Measurements from ENCODE around the gene SLC13A5. TPM values are rescaled to one million over a fixed set of nuclear protein-coding genes. Genes with fewer than 3 reads are reported as not detected.
"Not testable (repeated sequence)": the region's sequence is repeated elsewhere in the genome, so short reads cannot be mapped to it uniquely, and the experiment has no call there.

SLC13A5 gene
- polyA plus RNA-seq, 3 donors, result not detected

DNA sequence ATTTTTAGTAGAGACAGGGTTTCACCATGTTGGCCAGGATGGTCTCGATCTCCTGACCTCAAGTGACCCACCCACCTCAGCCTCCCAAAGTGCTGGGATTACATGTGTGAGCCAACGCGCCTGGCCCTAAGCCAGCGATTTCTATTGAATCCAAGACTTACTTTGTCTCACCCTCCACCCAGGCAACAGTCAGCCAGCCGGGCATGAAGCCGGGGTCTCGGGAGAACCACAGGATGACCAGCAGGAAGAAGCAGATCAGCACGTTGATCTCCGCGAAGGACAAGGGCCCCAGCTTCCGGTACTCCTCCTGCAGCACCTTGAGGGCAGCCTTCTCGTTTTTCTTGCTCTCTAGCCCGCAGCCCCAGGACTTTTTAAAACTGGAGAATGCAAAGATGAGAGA is 17.6 kb downstream of the SLC13A5 start:
- Histone ChIP-seq H3K4me1 (ENCODE audit: control insufficient read depth in 1 of 2, insufficient read depth in 2 of 2, low read length in 2 of 2) (no peaks in the 10 kb centered on the region), H3K4me3 (replicated peaks in 1 of 3; ENCODE audit: low read depth in 2 of 3, low read length in 3 of 3) (no peak overlapping the region), H3K9me3 (replicated peaks in 1 of 2; ENCODE audit: control insufficient read depth in 1 of 2, insufficient read depth in 1 of 2, low read length in 2 of 2) (no peaks in the 10 kb centered on the region), H3K79me2 (ENCODE audit: insufficient read depth, low read length) (no peaks in the 10 kb centered on the region), H4K20me1 (ENCODE audit: insufficient read depth, low read length) (no peaks in the 10 kb centered on the region), H3K27ac (ENCODE audit: low read depth in 1 of 2, low read length in 2 of 2) (no peak overlapping the region), H3K9ac (ENCODE audit: insufficient read depth, low read length, poor library complexity, severe bottlenecking) (no peak overlapping the region), H2AFZ (ENCODE audit: insufficient read depth, low read depth, low read length, poor library complexity, severe bottlenecking) (no peak overlapping the region), H3K27me3 (ENCODE audit: control insufficient read depth in 2 of 2, insufficient read depth in 2 of 2, low read length in 2 of 2) (peaks cover 0 to 7% of the 10 kb centered on the region in 2 donors), H3K36me3 (replicated peaks in 1 of 2; ENCODE audit: control insufficient read depth in 1 of 2, insufficient read depth in 2 of 2, low read length in 2 of 2) (no peaks in the 10 kb centered on the region), H3K4me2 (replicated peaks; ENCODE audit: extremely low read depth, low read length, poor library complexity, severe bottlenecking) (no peak overlapping the region)
- no peak for DNase-seq
- WGBS (ENCODE audit: insufficient coverage), result 91% methylated on average over 12 of the region's 13 CpGs
- Mint-ChIP-seq H3K4me3 (no peak overlapping the region), H3K27ac (no peak overlapping the region), H3K36me3 (no peaks in the 10 kb centered on the region), H3K4me1 (no peaks in the 10 kb centered on the region), H3K9me3 (no peaks in the 10 kb centered on the region), H3K27me3 (ENCODE audit: low read depth in 3 of 3) (peaks cover 20 to 28% (median 25%) of the 10 kb centered on the region in 3 donors)
- intact Hi-C loops (cut with micrococcal nuclease), result no loop called here
- no peak for TF ChIP-seq CTCF (IDR thresholded peaks at IDR 0.05)

GRCh38 chr17:6695051-6695450 is 18.1 kb downstream of the SLC13A5 start:
- no peaks in the 10 kb centered on the region for H3K36me3 Mint-ChIP-seq
- WGBS (ENCODE audit: insufficient coverage), result 96% methylated on average over 2 of the region's 2 CpGs
- H3K9me3 ChIP-seq (replicated peaks in 1 of 2; ENCODE audit: control insufficient read depth in 1 of 2, insufficient read depth in 1 of 2, low read length in 2 of 2), result no peaks in the 10 kb centered on the region
- no peaks in the 10 kb centered on the region for H3K4me1 Mint-ChIP-seq
- no peaks in the 10 kb centered on the region for H3K4me1 ChIP-seq (ENCODE audit: control insufficient read depth in 1 of 2, insufficient read depth in 2 of 2, low read length in 2 of 2)
- H3K27ac ChIP-seq (ENCODE audit: low read depth in 1 of 2, low read length in 2 of 2), result no peak overlapping the region
- H4K20me1 ChIP-seq (ENCODE audit: insufficient read depth, low read length), result no peaks in the 10 kb centered on the region
- no peak overlapping the region for H3K9ac ChIP-seq (ENCODE audit: insufficient read depth, low read length, poor library complexity, severe bottlenecking)
- intact Hi-C loops (cut with micrococcal nuclease), result no loop called here
- H3K9me3 Mint-ChIP-seq, result no peaks in the 10 kb centered on the region
- no peaks in the 10 kb centered on the region for H3K79me2 ChIP-seq (ENCODE audit: insufficient read depth, low read length)
- H3K4me2 ChIP-seq (replicated peaks; ENCODE audit: extremely low read depth, low read length, poor library complexity, severe bottlenecking), result no peak overlapping the region
- no peak overlapping the region for H3K4me3 Mint-ChIP-seq
- no peak for DNase-seq
- TF ChIP-seq CTCF (IDR thresholded peaks at IDR 0.05), result no peak
- no peaks in the 10 kb centered on the region for H3K36me3 ChIP-seq (replicated peaks in 1 of 2; ENCODE audit: control insufficient read depth in 1 of 2, insufficient read depth in 2 of 2, low read length in 2 of 2)
- peaks cover 20 to 28% (median 23%) of the 10 kb centered on the region in 3 donors for H3K27me3 Mint-ChIP-seq (ENCODE audit: low read depth in 3 of 3)
- H3K27me3 ChIP-seq (ENCODE audit: control insufficient read depth in 2 of 2, insufficient read depth in 2 of 2, low read length in 2 of 2), result peaks cover 0 to 7% of the 10 kb centered on the region in 2 donors
- H3K27ac Mint-ChIP-seq, result no peak overlapping the region
- no peak overlapping the region for H2AFZ ChIP-seq (ENCODE audit: insufficient read depth, low read depth, low read length, poor library complexity, severe bottlenecking)
- H3K4me3 ChIP-seq (replicated peaks in 1 of 3; ENCODE audit: low read depth in 2 of 3, low read length in 3 of 3), result no peak overlapping the region

GRCh38 chr17:6691958-6692357 is 21.2 kb downstream of the SLC13A5 start:
- H3K27ac ChIP-seq (ENCODE audit: low read depth in 1 of 2, low read length in 2 of 2); H3K9me3 Mint-ChIP-seq; H3K4me3 Mint-ChIP-seq; H3K4me1 ChIP-seq (ENCODE audit: control insufficient read depth in 1 of 2, insufficient read depth in 2 of 2, low read length in 2 of 2); H4K20me1 ChIP-seq (ENCODE audit: insufficient read depth, low read length); H3K79me2 ChIP-seq (ENCODE audit: insufficient read depth, low read length); H3K27me3 ChIP-seq (ENCODE audit: control insufficient read depth in 2 of 2, insufficient read depth in 2 of 2, low read length in 2 of 2); H2AFZ ChIP-seq (ENCODE audit: insufficient read depth, low read depth, low read length, poor library complexity, severe bottlenecking); H3K4me1 Mint-ChIP-seq; DNase-seq; H3K4me2 ChIP-seq (replicated peaks; ENCODE audit: extremely low read depth, low read length, poor library complexity, severe bottlenecking); intact Hi-C loops (cut with micrococcal nuclease); H3K36me3 Mint-ChIP-seq; H3K27ac Mint-ChIP-seq; H3K9ac ChIP-seq (ENCODE audit: insufficient read depth, low read length, poor library complexity, severe bottlenecking); H3K36me3 ChIP-seq (replicated peaks in 1 of 2; ENCODE audit: control insufficient read depth in 1 of 2, insufficient read depth in 2 of 2, low read length in 2 of 2); H3K9me3 ChIP-seq (replicated peaks in 1 of 2; ENCODE audit: control insufficient read depth in 1 of 2, insufficient read depth in 1 of 2, low read length in 2 of 2); H3K4me3 ChIP-seq (replicated peaks in 1 of 3; ENCODE audit: low read depth in 2 of 3, low read length in 3 of 3): not testable (repeated sequence)
- 100% methylated on average over 1 of the region's 6 CpGs for WGBS (ENCODE audit: insufficient coverage)
- H3K27me3 Mint-ChIP-seq (ENCODE audit: low read depth in 3 of 3), result peaks cover 25 to 35% (median 32%) of the 10 kb centered on the region in 3 donors
